CD4-positive, alpha-beta memory T cell (primary cell): ENCODE measurements around the gene MOV10L1. TPM values are rescaled to one million over a fixed set of nuclear protein-coding genes. Genes with fewer than 3 reads are reported as not detected.

Source experiments
- CTCF ChIA-PET: fragments of 350-600 bp; sonication (Branson Sonifier 250); formaldehyde crosslinking; loops from one replicate; lab custom pipeline; 2021; ENCODE audit warnings: inconsistent platforms; ENCODE audit not compliant: partially characterized antibody; lab: Charles Lee
- POLR2A ChIA-PET: fragments of 350-600 bp; sonication (Branson Sonifier 250); formaldehyde crosslinking; loops from one replicate; lab custom pipeline; 2021; ENCODE audit not compliant: partially characterized antibody; lab: Charles Lee
- DNase-seq, 5 donors: peaks; one replicate each; pipeline versions ENCODE4 v3.0.0 to v3.0.0-alpha.2; 2020 to 2022; ENCODE audit warnings: mixed read lengths in 1 of 5
- H3K27ac ChIP-seq: one replicate; pipeline ENCODE4 v1.7.0; 2013; ENCODE audit warnings: low read depth, low read length
- H3K27me3 ChIP-seq: 2 replicates; pipeline ENCODE4 v1.7.0; 2013; ENCODE audit warnings: mild to moderate bottlenecking, low read length, moderate library complexity; ENCODE audit not compliant: insufficient read depth
- H3K36me3 ChIP-seq: 2 replicates; pipeline ENCODE4 v1.7.0; 2013; ENCODE audit warnings: mild to moderate bottlenecking, low read length, moderate library complexity; ENCODE audit not compliant: insufficient read depth
- H3K4me1 ChIP-seq: 2 replicates; pipeline ENCODE4 v1.7.0; 2013; ENCODE audit warnings: mild to moderate bottlenecking, low read length, moderate library complexity; ENCODE audit not compliant: insufficient read depth
- H3K4me3 ChIP-seq, 2 donors: one replicate each; pipeline ENCODE4 v1.7.0; 2013; ENCODE audit warnings: low read length in 2 of 2, mild to moderate bottlenecking in 1 of 2
- H3K9me3 ChIP-seq, 2 donors: one replicate each; pipeline ENCODE4 v1.7.0; 2013; ENCODE audit warnings: low read length in 2 of 2, control low read depth in 1 of 2; ENCODE audit not compliant: control insufficient read depth in 1 of 2
- H3K27ac Mint-ChIP-seq, 7 donors: one replicate each; pipeline ENCODE4 v1.8.0; 2020 to 2021; ENCODE audit warnings: mixed read lengths in 7 of 7, mild to moderate bottlenecking in 6 of 7, inconsistent platforms in 3 of 7, moderate library complexity in 3 of 7
- H3K27me3 Mint-ChIP-seq, 2 donors: one replicate each; pipeline ENCODE4 v1.8.0; 2020 to 2021; ENCODE audit warnings: mixed read lengths in 2 of 2
- H3K36me3 Mint-ChIP-seq, 2 donors: one replicate each; pipeline ENCODE4 v1.8.0; 2020 to 2021; ENCODE audit warnings: mixed read lengths in 2 of 2, inconsistent platforms in 1 of 2, mild to moderate bottlenecking in 1 of 2
- H3K4me1 Mint-ChIP-seq, 4 donors: one replicate each; pipeline ENCODE4 v1.8.0; 2020 to 2021; ENCODE audit warnings: mixed read lengths in 4 of 4, mild to moderate bottlenecking in 1 of 4
- H3K4me3 Mint-ChIP-seq, 8 donors: one replicate each; pipeline ENCODE4 v1.8.0; 2020 to 2021; ENCODE audit warnings: mixed read lengths in 8 of 8, mild to moderate bottlenecking in 7 of 8, moderate library complexity in 6 of 8, inconsistent platforms in 3 of 8
- H3K9me3 Mint-ChIP-seq, 8 donors: one replicate each; pipeline ENCODE4 v1.8.0; 2020 to 2021; ENCODE audit warnings: mixed read lengths in 8 of 8, mild to moderate bottlenecking in 5 of 8, inconsistent platforms in 3 of 8, moderate library complexity in 1 of 8
- intact Hi-C: fragments of 100-400 bp; cut with micrococcal nuclease; formaldehyde crosslinking; loops from one replicate; pipeline ENCODE4 v1.15.1; 2023
- polyA plus RNA-seq, 2 donors: library from polyadenylated mRNA; unstranded; fragments of 300-500 nt; fragmentation: Illumina TruSeq; gene quantifications; one replicate each; pipeline ENCODE4 v1.2.3, GENCODE V29; 2021
- total RNA-seq, 2 experiments: library from RNA; stranded (reverse); gene quantifications; one replicate each; pipeline ENCODE4 v1.2.3, GENCODE V29; 2021

Gene MOV10L1
- total and polyA plus RNA-seq, 4 experiments from 2014 or later = not detected

DNA sequence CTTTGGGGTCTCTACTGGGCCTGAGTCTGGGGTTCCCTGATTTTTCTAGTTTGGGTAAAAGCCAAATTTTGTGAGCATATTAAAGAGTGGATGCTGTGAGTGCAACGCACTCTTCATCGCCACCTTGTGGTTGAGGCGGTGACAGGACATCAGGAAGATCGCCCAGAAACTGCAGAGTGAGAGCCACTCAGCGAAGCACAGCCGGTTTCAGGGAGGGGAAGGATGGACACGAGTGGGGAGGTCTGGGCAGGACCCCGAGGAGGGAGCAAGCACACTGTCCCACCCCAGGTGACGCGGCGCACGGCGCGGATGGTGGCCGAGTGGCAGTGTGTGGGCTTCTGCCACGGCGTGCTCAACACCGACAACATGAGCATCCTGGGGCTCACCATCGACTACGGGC is 120.1 kb downstream of the MOV10L1 start:
- peaks cover 8% of the 10 kb centered on the region for H3K4me1 ChIP-seq
- intact Hi-C loops = loop anchor here (1.0 to 2.0 kb wide), 2 partner anchors 281 to 443 kb away; no protein-coding TSS in a partner anchor
- H3K4me3 ChIP-seq = no peak overlapping the region
- peaks cover 15 to 40% (median 20%) of the 10 kb centered on the region in 4 donors for H3K4me1 Mint-ChIP-seq
- peak overlapping the region; percentile 61 to 94 (median 80) for H3K27ac Mint-ChIP-seq
- peaks cover 36% of the 10 kb centered on the region for H3K36me3 ChIP-seq
- peak overlapping the region in 1 of 8 donors; percentile 33 for H3K4me3 Mint-ChIP-seq
- POLR2A ChIA-PET = interaction anchor here (1.8 kb wide), 1 partner anchor 20 kb away, joined by 6 read pairs; no protein-coding TSS in a partner anchor
- no peaks in the 10 kb centered on the region for H3K27me3 Mint-ChIP-seq
- CTCF ChIA-PET = interaction anchor here (3.6 kb wide), 1 partner anchor 60 kb away, joined by 30 read pairs; no protein-coding TSS in a partner anchor
- H3K36me3 Mint-ChIP-seq = peaks cover 28 to 41% of the 10 kb centered on the region in 2 donors
- H3K27ac ChIP-seq = no peak overlapping the region
- no peaks in the 10 kb centered on the region for H3K27me3 ChIP-seq
- peak; percentile 66 to 75 (median 71) for DNase-seq
- H3K9me3 Mint-ChIP-seq = peaks cover 0 to 2% (median 0%) of the 10 kb centered on the region in 8 donors
- H3K9me3 ChIP-seq = no peaks in the 10 kb centered on the region

DNA sequence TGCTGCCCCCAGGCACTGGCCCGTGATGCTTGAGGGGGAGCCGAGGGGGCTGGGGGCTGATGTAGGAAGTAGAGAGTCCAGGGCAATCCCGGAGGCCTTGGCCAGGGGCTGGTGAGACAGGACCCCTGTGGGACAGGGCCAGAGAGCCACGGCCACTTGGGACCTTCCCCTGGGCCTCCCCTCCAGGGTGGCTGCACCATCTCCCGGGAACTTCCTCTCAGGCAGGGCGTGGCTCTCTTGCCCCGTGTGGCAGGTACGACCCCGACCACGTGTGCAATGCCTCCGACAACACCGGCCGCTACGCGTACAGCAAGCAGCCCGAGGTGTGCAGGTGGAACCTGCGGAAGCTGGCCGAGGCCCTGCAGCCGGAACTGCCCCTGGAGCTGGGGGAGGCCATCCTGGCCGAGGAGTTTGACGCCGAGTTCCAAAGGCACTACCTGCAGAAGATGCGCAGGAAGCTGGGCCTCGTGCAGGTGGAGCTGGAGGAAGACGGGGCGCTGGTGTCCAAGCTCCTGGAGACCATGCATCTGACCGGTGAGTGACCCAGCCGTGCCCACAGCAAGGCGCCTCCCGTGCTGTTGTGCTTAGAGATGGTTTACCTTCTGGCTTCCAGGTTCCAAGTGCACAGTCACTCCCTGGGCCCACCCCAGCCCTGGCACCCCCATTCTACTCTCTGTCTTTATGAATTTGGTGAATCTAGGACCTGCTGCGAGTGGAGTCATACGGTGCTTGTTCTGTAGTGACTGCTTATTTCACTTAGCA is 120.8 kb downstream of the MOV10L1 start:
- Mint-ChIP-seq H3K27ac (no peak overlapping the region), H3K4me3 (no peak overlapping the region), H3K27me3 (no peaks in the 10 kb centered on the region), H3K36me3 (peaks cover 27 to 40% of the 10 kb centered on the region in 2 donors), H3K9me3 (peaks cover 0 to 2% (median 0%) of the 10 kb centered on the region in 8 donors), H3K4me1 (peaks cover 12 to 36% (median 17%) of the 10 kb centered on the region in 4 donors)
- Histone ChIP-seq H3K4me3 (no peak overlapping the region), H3K9me3 (no peaks in the 10 kb centered on the region), H3K36me3 (peaks cover 40% of the 10 kb centered on the region), H3K27ac (no peak overlapping the region), H3K27me3 (no peaks in the 10 kb centered on the region), H3K4me1 (peaks cover 8% of the 10 kb centered on the region)
- ChIA-PET CTCF (interaction anchor here (1.0 to 3.6 kb wide), 5 partner anchors 24 to 409 kb away, joined by 3 to 30 read pairs (median 4); no protein-coding TSS in a partner anchor), POLR2A (interaction anchor here (0.5 to 1.1 kb wide), 2 partner anchors 14 to 74 kb away, joined by 3 read pairs; no protein-coding TSS in a partner anchor)
- intact Hi-C loops = loop anchor here (2.0 kb wide), 1 partner anchor 444 kb away; no protein-coding TSS in a partner anchor
- peak in 1 of 5 donors; percentile 24 for DNase-seq

DNA sequence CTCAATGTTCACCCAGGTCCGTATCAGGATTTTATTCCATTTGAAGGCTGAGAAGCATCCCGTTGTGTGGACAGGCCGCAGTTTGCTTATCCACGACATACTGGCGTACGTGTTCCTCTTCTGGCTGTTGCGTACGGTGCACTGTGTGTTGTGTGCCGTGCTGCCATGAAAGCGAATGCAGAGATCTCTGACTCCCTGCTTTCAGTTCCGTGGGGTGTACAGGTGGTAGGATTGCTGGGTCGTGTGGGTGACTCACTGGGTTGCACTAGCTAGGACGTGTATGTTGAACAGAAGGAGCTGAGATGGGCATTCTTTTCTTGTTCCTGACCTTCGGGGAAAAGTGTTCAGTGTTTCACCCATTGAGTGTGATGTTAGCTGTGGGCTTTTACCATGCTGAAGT is 121.3 kb downstream of the MOV10L1 start:
- DNase-seq = no peak
- Histone ChIP-seq H3K9me3 (no peaks in the 10 kb centered on the region), H3K4me1 (peaks cover 8% of the 10 kb centered on the region), H3K36me3 (peaks cover 42% of the 10 kb centered on the region), H3K27ac (no peak overlapping the region), H3K27me3 (no peaks in the 10 kb centered on the region), H3K4me3 (no peak overlapping the region)
- Mint-ChIP-seq H3K27ac (peak overlapping the region in 2 of 7 donors; percentile 59 to 68), H3K4me1 (peaks cover 12 to 36% (median 17%) of the 10 kb centered on the region in 4 donors), H3K9me3 (peaks cover 0 to 2% (median 0%) of the 10 kb centered on the region in 8 donors), H3K27me3 (no peaks in the 10 kb centered on the region), H3K36me3 (peaks cover 33 to 46% of the 10 kb centered on the region in 2 donors), H3K4me3 (no peak overlapping the region)
- intact Hi-C loops = loop anchor here (2.0 kb wide), 1 partner anchor 444 kb away; no protein-coding TSS in a partner anchor
- POLR2A ChIA-PET = interaction anchor here (0.5 to 1.2 kb wide), 3 partner anchors 15 to 75 kb away, joined by 3 to 5 read pairs (median 3); no protein-coding TSS in a partner anchor
- CTCF ChIA-PET = interaction anchor here (0.7 to 3.6 kb wide), 6 partner anchors 20 to 408 kb away, joined by 3 to 30 read pairs (median 4); no protein-coding TSS in a partner anchor

Other genes starting within 250 kb of the MOV10L1 start
- gene ZBED4, start 236.2 kb upstream of the MOV10L1 start, total RNA-seq = 10 to 100 TPM; 17.7 to 18.6 TPM
- 10 to 100 TPM in 1 of 2 donors, 1 to 10 TPM in 1; 6.7 to 10.0 TPM for gene ZBED4, start 236.2 kb upstream of the MOV10L1 start, polyA plus RNA-seq
- 10 to 100 TPM; 19.6 to 27.2 TPM for gene ALG12, start 171.6 kb upstream of the MOV10L1 start, total RNA-seq
- 10 to 100 TPM; 16.9 to 19.0 TPM for gene ALG12, start 171.6 kb upstream of the MOV10L1 start, polyA plus RNA-seq
- 10 to 100 TPM; 36.0 to 36.2 TPM for gene CRELD2, start 171.4 kb upstream of the MOV10L1 start, total RNA-seq
- 10 to 100 TPM; 40.2 to 46.1 TPM for gene CRELD2, start 171.4 kb upstream of the MOV10L1 start, polyA plus RNA-seq
- gene PIM3, start 129.2 kb upstream of the MOV10L1 start, total RNA-seq = 10 to 100 TPM; 58.8 to 62.3 TPM
- 10 to 100 TPM; 48.1 to 49.7 TPM for gene PIM3, start 129.2 kb upstream of the MOV10L1 start, polyA plus RNA-seq
- not detected for gene IL17REL, start 77.2 kb upstream of the MOV10L1 start, total RNA-seq
- gene IL17REL, start 77.2 kb upstream of the MOV10L1 start, polyA plus RNA-seq = not detected
- not detected for gene TTLL8, start 31.7 kb upstream of the MOV10L1 start, total RNA-seq
- gene TTLL8, start 31.7 kb upstream of the MOV10L1 start, polyA plus RNA-seq = not detected
- not detected for gene MLC1, start 4.6 kb upstream of the MOV10L1 start, total RNA-seq
- gene MLC1, start 4.6 kb upstream of the MOV10L1 start, polyA plus RNA-seq = under 1 TPM in 1 of 2 donors, not detected in 1; 0.28 TPM
- gene PANX2, start 80.7 kb downstream of the MOV10L1 start, total RNA-seq = not detected
- not detected for gene PANX2, start 80.7 kb downstream of the MOV10L1 start, polyA plus RNA-seq
- gene TRABD, start 95.9 kb downstream of the MOV10L1 start, total RNA-seq = 100 to 1,000 TPM; 124 to 126 TPM
- gene TRABD, start 95.9 kb downstream of the MOV10L1 start, polyA plus RNA-seq = 10 to 100 TPM; 51.5 to 61.4 TPM
- gene SELENOO, start 111.0 kb downstream of the MOV10L1 start, total RNA-seq = 10 to 100 TPM; 33.8 to 34.8 TPM
- 1 to 10 TPM; 2.0 to 6.6 TPM for gene SELENOO, start 111.0 kb downstream of the MOV10L1 start, polyA plus RNA-seq
- 100 to 1,000 TPM; 132 to 133 TPM for gene TUBGCP6, start 155.0 kb downstream of the MOV10L1 start, total RNA-seq
- 10 to 100 TPM; 16.5 to 20.5 TPM for gene TUBGCP6, start 155.0 kb downstream of the MOV10L1 start, polyA plus RNA-seq
- gene HDAC10, start 161.3 kb downstream of the MOV10L1 start, total RNA-seq = 100 to 1,000 TPM; 141 to 151 TPM
- gene HDAC10, start 161.3 kb downstream of the MOV10L1 start, polyA plus RNA-seq = 1 to 10 TPM; 3.8 to 6.8 TPM
- 1 to 10 TPM; 2.9 TPM for gene MAPK12, start 171.7 kb downstream of the MOV10L1 start, total RNA-seq
- gene MAPK12, start 171.7 kb downstream of the MOV10L1 start, polyA plus RNA-seq = under 1 TPM in 1 of 2 donors, not detected in 1; 0.05 TPM
- gene MAPK11, start 180.4 kb downstream of the MOV10L1 start, total RNA-seq = 1 to 10 TPM; 1.6 to 1.7 TPM
- gene MAPK11, start 180.4 kb downstream of the MOV10L1 start, polyA plus RNA-seq = under 1 TPM; 0.10 to 0.54 TPM
- 1 to 10 TPM; 2.8 to 4.6 TPM for gene PLXNB2, start 217.6 kb downstream of the MOV10L1 start, total RNA-seq
- gene PLXNB2, start 217.6 kb downstream of the MOV10L1 start, polyA plus RNA-seq = under 1 TPM in 1 of 2 donors, not detected in 1; 0.40 TPM
- 1 to 10 TPM; 1.5 to 2.4 TPM for gene DENND6B, start 237.0 kb downstream of the MOV10L1 start, total RNA-seq
- under 1 TPM; 0.22 to 0.36 TPM for gene DENND6B, start 237.0 kb downstream of the MOV10L1 start, polyA plus RNA-seq